WTC11 (cell line): ENCODE data around the gene UGT2B11. TPM values are rescaled to one million over a fixed set of nuclear protein-coding genes. Genes with fewer than 3 reads are reported as not detected.
A peak's percentile ranks its signal among the peaks of the same experiment; 100 is the strongest.
"Not testable (repeated sequence)": the region's sequence is repeated elsewhere in the genome, so short reads cannot be mapped to it uniquely, and the experiment has no call there.

Source experiments
- ATAC-seq: fragments of 200-7000 bp; cut with Tn5 transposase; 2 replicates; pipeline ENCODE4 v1.10.0; 2021; ENCODE audit warnings: mild to moderate bottlenecking, moderate library complexity
- CTCF ChIA-PET: fragments of 300-600 bp; sonication (Branson Sonifier 250); formaldehyde crosslinking; loops from one replicate; lab custom pipeline; 2021; ENCODE audit warnings: antibody characterized with exemption; lab: Charles Lee
- POLR2A ChIA-PET: fragments of 350-600 bp; sonication (Branson Sonifier 250); formaldehyde crosslinking; loops from one replicate; lab custom pipeline; 2021; ENCODE audit warnings: antibody characterized with exemption; lab: Charles Lee
- DNase-seq: peaks from one replicate; pipeline ENCODE4 v3.0.0; 2021; ENCODE audit warnings: low spot score
- H3K27ac Mint-ChIP-seq: 2 replicates; pipeline ENCODE4 v1.8.0; 2021; ENCODE audit warnings: mixed read lengths
- H3K27me3 Mint-ChIP-seq: 2 replicates; pipeline ENCODE4 v1.8.0; 2021; ENCODE audit warnings: low read depth, mild to moderate bottlenecking, moderate library complexity, mixed read lengths
- H3K36me3 Mint-ChIP-seq: 2 replicates; pipeline ENCODE4 v1.8.0; 2021; ENCODE audit warnings: mixed read lengths
- H3K4me1 Mint-ChIP-seq: 2 replicates; pipeline ENCODE4 v1.8.0; 2022; ENCODE audit warnings: mixed read lengths
- H3K4me3 Mint-ChIP-seq: 2 replicates; pipeline ENCODE4 v1.8.0; 2021; ENCODE audit warnings: mild to moderate bottlenecking, moderate library complexity, mixed read lengths
- H3K9me3 Mint-ChIP-seq: 2 replicates; pipeline ENCODE4 v1.8.0; 2021; ENCODE audit warnings: mixed read lengths
- ATF1 ChIP-seq: sonication (generic); formaldehyde crosslinking; IDR thresholded peaks from 2 replicates; pipeline ENCODE4 v1.8.1; 2023; ENCODE audit warnings: mild to moderate bottlenecking, moderate library complexity, missing genetic modification reagents
- CREB1 ChIP-seq: sonication (generic); formaldehyde crosslinking; IDR thresholded peaks from 2 replicates; pipeline ENCODE4 v1.8.0; 2023; ENCODE audit warnings: mild to moderate bottlenecking, missing genetic modification reagents
- ETV6 ChIP-seq: sonication (generic); formaldehyde crosslinking; IDR thresholded peaks from 2 replicates; pipeline ENCODE4 v1.8.1; 2022; ENCODE audit warnings: mild to moderate bottlenecking, missing genetic modification reagents
- GABPB1 ChIP-seq: sonication (generic); formaldehyde crosslinking; IDR thresholded peaks from 2 replicates; pipeline ENCODE4 v1.8.1; 2023; ENCODE audit warnings: mild to moderate bottlenecking, missing genetic modification reagents
- GTF2I ChIP-seq: fragments of 250-450 bp; sonication (Bioruptor Pico); conservative IDR thresholded peaks from 2 replicates; pipeline ENCODE4 v1.4.0; 2021; ENCODE audit warnings: mild to moderate bottlenecking
- JAZF1 ChIP-seq: fragments of 250-450 bp; sonication (Bioruptor Pico); IDR thresholded peaks from 2 replicates; pipeline ENCODE4 v1.9.0; 2021; ENCODE audit warnings: moderate library complexity, mild to moderate bottlenecking, inconsistent platforms
- SOX15 ChIP-seq: fragments of 250-450 bp; sonication (Bioruptor Pico); IDR thresholded peaks from 2 replicates; pipeline ENCODE4 v1.9.0; 2021; ENCODE audit warnings: mild to moderate bottlenecking
- ZNF317 ChIP-seq: sonication (generic); formaldehyde crosslinking; IDR thresholded peaks from 2 replicates; pipeline ENCODE4 v1.8.1; 2023; ENCODE audit warnings: low read depth, mild to moderate bottlenecking, moderate library complexity, missing genetic modification reagents, borderline replicate concordance
- total RNA-seq: library from RNA; stranded (reverse); gene quantifications from 3 replicates; pipeline ENCODE4 v1.2.3, GENCODE V29; 2021
- TF ChIP-seq, protein P1 (sequence below): sonication (generic); formaldehyde crosslinking; IDR thresholded peaks from 2 replicates; pipeline ENCODE4 v1.8.0; 2023; ENCODE audit warnings: missing genetic modification reagents
- TF ChIP-seq, protein P2 (sequence below): fragments of 250-450 bp; sonication (Bioruptor Pico); IDR thresholded peaks from 2 replicates; pipeline ENCODE4 v1.9.0; 2021; ENCODE audit warnings: mild to moderate bottlenecking
- TF ChIP-seq, protein P3 (sequence below): sonication (generic); formaldehyde crosslinking; IDR thresholded peaks from 2 replicates; pipeline ENCODE4 v1.8.0; 2022; ENCODE audit warnings: mild to moderate bottlenecking, missing genetic modification reagents
- TF ChIP-seq, protein P4 (sequence below): sonication (generic); formaldehyde crosslinking; IDR thresholded peaks from 2 replicates; pipeline ENCODE4 v1.8.1; 2023; ENCODE audit warnings: mild to moderate bottlenecking, missing genetic modification reagents, borderline replicate concordance
- TF ChIP-seq, protein P5 (sequence below): sonication (generic); formaldehyde crosslinking; IDR thresholded peaks from 2 replicates; pipeline ENCODE4 v1.8.1; 2022; ENCODE audit warnings: mild to moderate bottlenecking, moderate library complexity, missing genetic modification reagents
- TF ChIP-seq, protein P6 (sequence below): fragments of 250-450 bp; sonication (Bioruptor Pico); conservative IDR thresholded peaks from 2 replicates; pipeline ENCODE4 v1.9.0; 2021; ENCODE audit warnings: mild to moderate bottlenecking

The UGT2B11 gene
- total RNA-seq, 1 experiment from 2014 or later = not detected

DNA sequence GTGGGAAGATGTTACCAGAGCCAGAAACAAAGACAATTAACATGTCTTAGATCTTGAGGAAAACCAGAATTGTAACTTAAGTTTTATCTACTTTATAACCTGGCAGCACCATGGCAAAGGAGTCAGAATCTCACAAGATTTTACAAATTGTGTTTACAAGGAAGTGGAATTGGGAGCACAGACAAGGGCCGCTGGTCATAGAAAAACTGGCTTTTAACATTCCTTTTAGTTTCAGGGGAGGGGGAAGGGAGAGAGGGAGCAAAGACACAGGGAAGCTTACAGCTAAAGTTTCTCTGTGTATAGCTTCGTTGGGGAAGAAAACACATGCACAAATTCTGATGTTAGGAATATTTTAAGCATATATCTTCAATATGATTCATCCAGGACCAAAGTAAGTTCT lies 10.3 kb upstream of the UGT2B11 start:
- no peaks in the 10 kb centered on the region for H3K27me3 Mint-ChIP-seq
- H3K4me1 Mint-ChIP-seq = peaks cover 11% of the 10 kb centered on the region
- TF ChIP-seq SOX15 (CRISPR knock-in tag) (no peak), CREB1 (CRISPR knock-in tag) (no peak), ATF1 (CRISPR knock-in tag) (no peak), JAZF1 (CRISPR knock-in tag) (no peak), ETV6 (CRISPR knock-in tag) (no peak), ZNF317 (CRISPR knock-in tag) (no peak), GTF2I (no peak), GABPB1 (CRISPR knock-in tag) (no peak)
- TF ChIP-seq, protein P1, sequence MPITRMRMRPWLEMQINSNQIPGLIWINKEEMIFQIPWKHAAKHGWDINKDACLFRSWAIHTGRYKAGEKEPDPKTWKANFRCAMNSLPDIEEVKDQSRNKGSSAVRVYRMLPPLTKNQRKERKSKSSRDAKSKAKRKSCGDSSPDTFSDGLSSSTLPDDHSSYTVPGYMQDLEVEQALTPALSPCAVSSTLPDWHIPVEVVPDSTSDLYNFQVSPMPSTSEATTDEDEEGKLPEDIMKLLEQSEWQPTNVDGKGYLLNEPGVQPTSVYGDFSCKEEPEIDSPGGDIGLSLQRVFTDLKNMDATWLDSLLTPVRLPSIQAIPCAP (CRISPR knock-in tag) = no peak
- TF ChIP-seq, protein P2, sequence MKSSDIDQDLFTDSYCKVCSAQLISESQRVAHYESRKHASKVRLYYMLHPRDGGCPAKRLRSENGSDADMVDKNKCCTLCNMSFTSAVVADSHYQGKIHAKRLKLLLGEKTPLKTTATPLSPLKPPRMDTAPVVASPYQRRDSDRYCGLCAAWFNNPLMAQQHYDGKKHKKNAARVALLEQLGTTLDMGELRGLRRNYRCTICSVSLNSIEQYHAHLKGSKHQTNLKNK (CRISPR knock-in tag) = no peak
- TF ChIP-seq, protein P3, sequence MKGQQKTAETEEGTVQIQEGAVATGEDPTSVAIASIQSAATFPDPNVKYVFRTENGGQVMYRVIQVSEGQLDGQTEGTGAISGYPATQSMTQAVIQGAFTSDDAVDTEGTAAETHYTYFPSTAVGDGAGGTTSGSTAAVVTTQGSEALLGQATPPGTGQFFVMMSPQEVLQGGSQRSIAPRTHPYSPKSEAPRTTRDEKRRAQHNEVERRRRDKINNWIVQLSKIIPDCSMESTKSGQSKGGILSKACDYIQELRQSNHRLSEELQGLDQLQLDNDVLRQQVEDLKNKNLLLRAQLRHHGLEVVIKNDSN (CRISPR knock-in tag) = no peak
- TF ChIP-seq, protein P4, sequence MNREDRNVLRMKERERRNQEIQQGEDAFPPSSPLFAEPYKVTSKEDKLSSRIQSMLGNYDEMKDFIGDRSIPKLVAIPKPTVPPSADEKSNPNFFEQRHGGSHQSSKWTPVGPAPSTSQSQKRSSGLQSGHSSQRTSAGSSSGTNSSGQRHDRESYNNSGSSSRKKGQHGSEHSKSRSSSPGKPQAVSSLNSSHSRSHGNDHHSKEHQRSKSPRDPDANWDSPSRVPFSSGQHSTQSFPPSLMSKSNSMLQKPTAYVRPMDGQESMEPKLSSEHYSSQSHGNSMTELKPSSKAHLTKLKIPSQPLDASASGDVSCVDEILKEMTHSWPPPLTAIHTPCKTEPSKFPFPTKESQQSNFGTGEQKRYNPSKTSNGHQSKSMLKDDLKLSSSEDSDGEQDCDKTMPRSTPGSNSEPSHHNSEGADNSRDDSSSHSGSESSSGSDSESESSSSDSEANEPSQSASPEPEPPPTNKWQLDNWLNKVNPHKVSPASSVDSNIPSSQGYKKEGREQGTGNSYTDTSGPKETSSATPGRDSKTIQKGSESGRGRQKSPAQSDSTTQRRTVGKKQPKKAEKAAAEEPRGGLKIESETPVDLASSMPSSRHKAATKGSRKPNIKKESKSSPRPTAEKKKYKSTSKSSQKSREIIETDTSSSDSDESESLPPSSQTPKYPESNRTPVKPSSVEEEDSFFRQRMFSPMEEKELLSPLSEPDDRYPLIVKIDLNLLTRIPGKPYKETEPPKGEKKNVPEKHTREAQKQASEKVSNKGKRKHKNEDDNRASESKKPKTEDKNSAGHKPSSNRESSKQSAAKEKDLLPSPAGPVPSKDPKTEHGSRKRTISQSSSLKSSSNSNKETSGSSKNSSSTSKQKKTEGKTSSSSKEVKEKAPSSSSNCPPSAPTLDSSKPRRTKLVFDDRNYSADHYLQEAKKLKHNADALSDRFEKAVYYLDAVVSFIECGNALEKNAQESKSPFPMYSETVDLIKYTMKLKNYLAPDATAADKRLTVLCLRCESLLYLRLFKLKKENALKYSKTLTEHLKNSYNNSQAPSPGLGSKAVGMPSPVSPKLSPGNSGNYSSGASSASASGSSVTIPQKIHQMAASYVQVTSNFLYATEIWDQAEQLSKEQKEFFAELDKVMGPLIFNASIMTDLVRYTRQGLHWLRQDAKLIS = no peak
- TF ChIP-seq, protein P5, sequence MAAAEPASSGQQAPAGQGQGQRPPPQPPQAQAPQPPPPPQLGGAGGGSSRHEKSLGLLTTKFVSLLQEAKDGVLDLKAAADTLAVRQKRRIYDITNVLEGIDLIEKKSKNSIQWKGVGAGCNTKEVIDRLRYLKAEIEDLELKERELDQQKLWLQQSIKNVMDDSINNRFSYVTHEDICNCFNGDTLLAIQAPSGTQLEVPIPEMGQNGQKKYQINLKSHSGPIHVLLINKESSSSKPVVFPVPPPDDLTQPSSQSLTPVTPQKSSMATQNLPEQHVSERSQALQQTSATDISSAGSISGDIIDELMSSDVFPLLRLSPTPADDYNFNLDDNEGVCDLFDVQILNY (CRISPR knock-in tag) = no peak
- TF ChIP-seq, all 79 proteins: peak for 0
- ChIA-PET POLR2A (no interaction called here), CTCF (no interaction called here)
- H3K9me3 Mint-ChIP-seq = peaks cover 10% of the 10 kb centered on the region; the same call in 1 of the 2 replicates
- DNase-seq (no peak), ATAC-seq (no peak)
- no peak overlapping the region for H3K4me3 Mint-ChIP-seq
- no peak overlapping the region for H3K27ac Mint-ChIP-seq
- no peaks in the 10 kb centered on the region for H3K36me3 Mint-ChIP-seq

DNA sequence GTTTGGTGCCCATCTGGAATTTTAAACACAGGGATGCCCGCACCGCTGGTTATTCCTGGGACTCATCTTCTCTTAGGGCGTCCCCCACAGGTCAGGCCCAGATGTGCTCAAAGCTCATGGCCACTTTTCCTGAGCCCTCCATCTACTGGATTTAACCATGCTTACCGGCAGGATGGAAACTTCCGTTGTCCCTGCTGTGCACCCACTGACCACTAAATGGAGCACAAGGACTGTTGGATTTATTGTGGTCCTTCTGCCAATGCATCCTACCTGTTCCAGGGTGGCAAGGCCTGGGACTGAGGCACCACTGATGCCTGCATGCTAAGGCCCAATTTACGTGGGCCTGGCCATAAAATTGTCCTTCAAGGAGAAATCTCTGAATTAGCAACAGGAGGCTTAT lies 8.7 kb upstream of the UGT2B11 start:
- H3K27me3 Mint-ChIP-seq, H3K4me3 Mint-ChIP-seq, H3K27ac Mint-ChIP-seq, H3K36me3 Mint-ChIP-seq, CTCF ChIA-PET, DNase-seq, POLR2A ChIA-PET: not testable (repeated sequence)
- peaks cover 10% of the 10 kb centered on the region; the same call in 1 of the 2 replicates for H3K9me3 Mint-ChIP-seq
- peak; percentile 26; the same call in 1 of the 2 replicates for ATAC-seq
- H3K4me1 Mint-ChIP-seq = peaks cover 11% of the 10 kb centered on the region

DNA sequence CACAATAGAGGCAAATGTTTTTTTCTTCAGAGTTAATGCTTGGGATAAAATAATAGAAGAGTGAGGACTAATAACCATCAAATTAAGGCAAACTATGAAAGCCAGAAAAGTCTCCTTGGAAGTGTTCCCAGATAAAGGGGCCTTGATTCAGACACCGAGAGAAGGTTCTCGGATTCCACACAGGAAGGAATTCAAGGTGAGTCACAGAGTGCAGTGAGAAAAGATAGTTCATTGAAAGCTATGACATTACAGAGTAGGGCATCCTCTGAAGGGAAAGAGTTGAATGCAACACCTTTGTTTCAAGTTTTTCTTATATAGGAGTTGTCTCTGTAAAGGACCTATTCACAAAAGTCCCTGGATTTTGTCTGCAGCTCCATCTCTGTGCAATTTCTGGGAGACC lies 3.9 kb upstream of the UGT2B11 start:
- CTCF ChIA-PET, H3K36me3 Mint-ChIP-seq, H3K4me3 Mint-ChIP-seq, H3K27ac Mint-ChIP-seq, H3K27me3 Mint-ChIP-seq, H3K4me1 Mint-ChIP-seq, POLR2A ChIA-PET, DNase-seq, H3K9me3 Mint-ChIP-seq, ATAC-seq: not testable (repeated sequence)

DNA sequence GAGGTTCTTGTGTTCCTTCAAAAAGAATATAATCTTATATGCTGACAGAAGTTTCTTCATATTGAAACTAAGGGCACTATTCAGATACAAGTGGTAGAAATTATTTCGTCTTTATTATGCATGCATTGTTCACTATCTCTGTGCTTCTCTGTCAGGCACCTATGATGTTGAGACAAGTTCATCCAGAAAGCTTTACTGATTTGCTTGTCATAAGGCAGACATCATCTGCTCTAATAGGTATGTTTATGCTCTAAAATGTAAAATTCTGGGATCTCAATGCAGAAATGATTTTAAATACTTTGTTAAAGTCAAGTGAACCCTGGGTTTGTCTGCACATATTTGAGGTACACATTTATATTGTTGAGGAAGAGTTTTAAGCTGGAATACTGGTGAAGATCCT lies 3.6 kb downstream of the UGT2B11 start:
- ATAC-seq = no peak
- ChIA-PET CTCF (no interaction called here), POLR2A (no interaction called here)
- no peaks in the 10 kb centered on the region for H3K36me3 Mint-ChIP-seq
- TF ChIP-seq SOX15 (CRISPR knock-in tag) = no peak
- TF ChIP-seq, protein P6, sequence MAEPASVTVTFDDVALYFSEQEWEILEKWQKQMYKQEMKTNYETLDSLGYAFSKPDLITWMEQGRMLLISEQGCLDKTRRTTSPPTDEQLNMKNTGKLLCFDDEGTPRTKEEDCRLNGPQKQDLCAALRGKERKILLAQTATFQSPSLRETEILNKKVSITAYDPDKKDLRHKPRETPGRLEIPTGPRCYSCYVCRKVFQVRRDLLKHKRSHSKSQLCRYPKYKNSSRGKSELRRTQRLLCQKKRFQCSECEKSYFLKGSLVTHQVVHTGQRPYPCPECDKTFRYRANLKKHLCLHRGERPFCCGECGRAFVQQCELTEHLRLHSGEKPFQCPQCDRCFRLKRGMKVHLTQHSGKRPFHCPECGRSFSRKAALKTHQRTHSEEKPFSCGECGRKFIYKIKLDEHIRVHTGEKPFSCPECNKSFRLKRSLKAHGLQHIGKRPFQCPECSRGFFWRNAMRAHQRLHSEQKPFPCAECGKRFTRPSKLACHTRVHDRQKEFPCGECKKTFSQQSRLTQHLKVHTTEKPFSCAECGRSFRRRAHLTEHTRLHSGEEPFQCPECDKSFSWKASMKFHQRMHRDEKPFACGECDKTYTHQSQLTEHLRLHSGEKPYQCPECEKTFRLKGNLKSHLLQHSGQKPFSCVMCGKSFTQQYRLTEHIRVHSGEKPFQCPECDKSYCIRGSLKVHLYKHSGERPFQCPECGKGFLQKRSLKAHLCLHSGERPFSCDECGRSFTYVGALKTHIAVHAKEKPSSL (CRISPR knock-in tag) = no peak
- peaks cover 3% of the 10 kb centered on the region; the same call in 1 of the 2 replicates for H3K9me3 Mint-ChIP-seq
- no peak overlapping the region for H3K27ac Mint-ChIP-seq
- H3K4me1 Mint-ChIP-seq = peaks cover 13% of the 10 kb centered on the region
- H3K4me3 Mint-ChIP-seq = no peak overlapping the region
- no peaks in the 10 kb centered on the region for H3K27me3 Mint-ChIP-seq
- no peak for DNase-seq

DNA sequence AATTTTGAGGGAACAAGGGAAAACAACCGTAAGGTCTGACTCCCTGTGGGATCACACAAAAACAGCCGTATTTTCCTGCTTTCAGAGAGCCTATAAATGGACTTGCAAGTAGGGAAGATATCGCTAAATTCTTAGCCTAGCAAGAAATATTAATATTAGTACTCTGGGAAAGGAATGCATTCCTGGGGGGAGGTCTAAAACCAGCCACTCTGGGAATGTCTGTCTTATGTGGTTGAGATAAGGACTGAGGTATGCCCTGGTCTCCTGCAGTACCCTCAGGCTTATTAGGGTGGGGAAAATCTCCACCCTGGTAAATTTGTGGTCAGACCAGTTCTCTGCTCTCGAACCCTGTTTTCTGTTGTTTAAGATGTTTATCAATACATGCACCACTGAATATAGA lies 16.0 kb downstream of the UGT2B11 start:
- H3K27ac Mint-ChIP-seq, H3K36me3 Mint-ChIP-seq, POLR2A ChIA-PET, H3K4me1 Mint-ChIP-seq, CTCF ChIA-PET, ATAC-seq, DNase-seq, H3K4me3 Mint-ChIP-seq, H3K27me3 Mint-ChIP-seq: not testable (repeated sequence)
- H3K9me3 Mint-ChIP-seq = peaks cover 23% of the 10 kb centered on the region
